Muscle layer of colon (tissue), 2 donors: ENCODE results near the gene CACNB2.

Experiments
- H3K27ac ChIP-seq: one replicate; pipeline ENCODE4 v1.7.0; 2013; ENCODE audit warnings: low read depth, mild to moderate bottlenecking, low read length, moderate library complexity
- H3K27me3 ChIP-seq, 2 donors: one replicate each; pipeline ENCODE4 v1.7.0; 2013; ENCODE audit warnings: low read length in 2 of 2, mild to moderate bottlenecking in 2 of 2; ENCODE audit not compliant: insufficient read depth in 2 of 2, control insufficient read depth in 1 of 2
- H3K36me3 ChIP-seq: one replicate; pipeline ENCODE4 v1.7.0; 2013; ENCODE audit warnings: mild to moderate bottlenecking, low read length; ENCODE audit not compliant: insufficient read depth
- H3K4me1 ChIP-seq: one replicate; pipeline ENCODE4 v1.7.0; 2013; ENCODE audit warnings: mild to moderate bottlenecking, low read length; ENCODE audit not compliant: insufficient read depth
- H3K4me3 ChIP-seq, 2 donors: one replicate each; pipeline ENCODE4 v1.7.0; 2013; ENCODE audit warnings: low read length in 2 of 2, low read depth in 1 of 2, mild to moderate bottlenecking in 1 of 2, moderate library complexity in 1 of 2
- H3K9ac ChIP-seq: one replicate; pipeline ENCODE4 v1.7.0; 2013; ENCODE audit warnings: low read length
- H3K9me3 ChIP-seq: one replicate; pipeline ENCODE4 v1.7.0; 2013; ENCODE audit warnings: mild to moderate bottlenecking, low read length
- donor health status: abdominal sarcoma.
- donor health status: Adenocarcinoma of cecum.

CACNB2 gene

GRCh38 chr10:18325410-18325809 is 185.2 kb downstream of the CACNB2 start:
- Histone ChIP-seq H3K27ac (no peak overlapping the region), H3K4me1 (no peaks in the 10 kb centered on the region), H3K4me3 (no peak overlapping the region), H3K9ac (no peak overlapping the region), H3K36me3 (no peaks in the 10 kb centered on the region), H3K27me3 (no peaks in the 10 kb centered on the region), H3K9me3 (no peaks in the 10 kb centered on the region)

GRCh38 chr10:18325889-18326531 is 185.8 kb downstream of the CACNB2 start:
- no peak overlapping the region for H3K4me3 ChIP-seq
- H3K9ac ChIP-seq = no peak overlapping the region
- no peaks in the 10 kb centered on the region for H3K4me1 ChIP-seq
- H3K36me3 ChIP-seq = no peaks in the 10 kb centered on the region
- H3K27me3 ChIP-seq = no peaks in the 10 kb centered on the region
- no peak overlapping the region for H3K27ac ChIP-seq
- no peaks in the 10 kb centered on the region for H3K9me3 ChIP-seq

DNA sequence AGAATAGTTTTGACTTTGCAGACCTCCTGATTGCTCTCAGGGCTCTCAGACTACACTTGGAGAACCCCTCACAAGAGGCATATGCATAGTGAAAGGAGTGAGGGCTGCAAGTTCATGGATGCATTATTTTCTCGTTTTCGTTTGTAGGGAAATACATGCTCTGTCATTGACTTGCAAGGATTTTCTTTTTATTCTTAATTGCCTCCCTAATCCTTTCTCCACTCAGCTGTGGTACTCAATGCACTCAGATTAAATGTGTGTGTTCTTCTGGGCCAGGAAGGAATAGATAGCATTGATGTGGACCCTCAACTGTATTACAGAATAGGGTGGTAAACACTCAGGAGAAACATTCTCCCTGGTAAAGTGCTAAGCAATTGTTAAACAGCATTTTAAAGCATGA is 188.7 kb downstream of the CACNB2 start:
- Histone ChIP-seq H3K4me3 (no peak overlapping the region), H3K36me3 (no peaks in the 10 kb centered on the region), H3K9me3 (no peaks in the 10 kb centered on the region), H3K27me3 (no peaks in the 10 kb centered on the region), H3K4me1 (peaks cover 5% of the 10 kb centered on the region), H3K9ac (no peak overlapping the region), H3K27ac (no peak overlapping the region)

GRCh38 chr10:18332048-18332447 is 191.8 kb downstream of the CACNB2 start:
- H3K9ac ChIP-seq = no peak overlapping the region
- no peaks in the 10 kb centered on the region for H3K36me3 ChIP-seq
- no peak overlapping the region for H3K27ac ChIP-seq
- peaks cover 12% of the 10 kb centered on the region for H3K4me1 ChIP-seq
- H3K9me3 ChIP-seq = no peaks in the 10 kb centered on the region
- H3K4me3 ChIP-seq = no peak overlapping the region
- no peaks in the 10 kb centered on the region for H3K27me3 ChIP-seq

DNA sequence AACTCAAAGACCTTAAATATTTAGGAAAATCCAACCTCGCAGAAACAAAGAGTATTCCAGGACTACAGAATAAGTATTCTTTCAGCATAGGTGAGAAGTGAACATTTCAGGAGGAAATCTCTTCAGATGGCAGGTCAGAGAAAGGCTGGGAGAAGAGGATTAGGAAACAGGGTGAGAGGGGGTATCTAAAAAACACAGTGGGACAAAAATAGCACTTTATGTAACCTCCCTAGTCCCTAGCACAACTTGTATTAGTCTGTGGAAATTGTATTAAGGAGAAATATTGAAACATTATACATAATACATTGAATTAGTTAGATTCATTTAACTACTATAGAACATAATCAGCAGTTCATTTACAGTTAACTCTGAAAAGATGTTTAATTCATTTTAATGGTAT is 192.3 kb downstream of the CACNB2 start:
- Histone ChIP-seq H3K9me3 (no peaks in the 10 kb centered on the region), H3K36me3 (no peaks in the 10 kb centered on the region), H3K4me3 (no peak overlapping the region), H3K4me1 (peaks cover 12% of the 10 kb centered on the region), H3K27me3 (no peaks in the 10 kb centered on the region), H3K27ac (no peak overlapping the region), H3K9ac (no peak overlapping the region)

- no peaks in the 10 kb centered on the region for H3K36me3 ChIP-seq
- no peak overlapping the region for H3K9ac ChIP-seq
- no peaks in the 10 kb centered on the region for H3K27me3 ChIP-seq
- H3K4me1 ChIP-seq = peaks cover 12% of the 10 kb centered on the region
- peak overlapping the region in 1 of 2 donors; percentile 36 for H3K4me3 ChIP-seq
- no peaks in the 10 kb centered on the region for H3K9me3 ChIP-seq
- peak overlapping the region; percentile 38 for H3K27ac ChIP-seq
Measured at GRCh38 chr10:18333621-18334020, 193.4 kb downstream of the CACNB2 start.

DNA sequence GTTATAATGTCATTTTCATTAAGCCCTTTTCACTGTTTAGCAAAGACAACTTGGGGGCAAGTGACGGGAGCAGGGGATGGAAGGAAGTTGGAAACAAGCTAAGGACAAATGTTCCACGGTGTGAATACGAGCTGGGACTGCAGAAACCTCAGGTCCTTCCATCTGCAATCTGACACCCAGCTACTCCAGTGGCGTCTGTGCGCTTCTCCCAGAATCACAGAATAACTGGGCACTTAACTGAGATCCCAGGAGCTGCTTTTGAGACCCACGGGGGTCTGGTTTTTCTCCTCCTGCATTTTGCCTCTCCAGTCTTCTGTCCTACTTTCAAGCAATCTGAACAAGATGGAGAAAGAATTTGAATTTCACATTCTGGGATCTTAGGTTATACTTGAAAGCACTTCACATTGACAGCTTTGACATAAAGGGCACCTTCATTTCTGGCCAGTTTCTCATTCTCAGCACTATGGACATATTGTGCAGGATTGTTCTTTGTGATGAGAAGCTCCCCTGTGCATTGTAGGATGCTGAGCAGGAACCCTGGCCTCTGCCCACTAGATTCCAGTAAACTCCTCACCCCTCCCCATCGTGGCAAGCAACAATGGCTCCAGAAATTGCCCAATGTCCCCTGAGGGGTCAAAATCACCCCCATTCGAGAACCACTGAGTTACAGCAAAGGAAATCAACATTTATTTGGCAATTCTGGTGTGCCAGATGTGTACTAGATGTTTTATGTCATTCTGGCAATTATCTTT is 194.1 kb downstream of the CACNB2 start:
- H3K4me1 ChIP-seq = peaks cover 12% of the 10 kb centered on the region
- peak overlapping the region; percentile 38 for H3K27ac ChIP-seq
- H3K27me3 ChIP-seq = no peaks in the 10 kb centered on the region
- no peak overlapping the region for H3K9ac ChIP-seq
- H3K36me3 ChIP-seq = no peaks in the 10 kb centered on the region
- no peaks in the 10 kb centered on the region for H3K9me3 ChIP-seq
- peak overlapping the region in 1 of 2 donors; percentile 36 for H3K4me3 ChIP-seq

DNA sequence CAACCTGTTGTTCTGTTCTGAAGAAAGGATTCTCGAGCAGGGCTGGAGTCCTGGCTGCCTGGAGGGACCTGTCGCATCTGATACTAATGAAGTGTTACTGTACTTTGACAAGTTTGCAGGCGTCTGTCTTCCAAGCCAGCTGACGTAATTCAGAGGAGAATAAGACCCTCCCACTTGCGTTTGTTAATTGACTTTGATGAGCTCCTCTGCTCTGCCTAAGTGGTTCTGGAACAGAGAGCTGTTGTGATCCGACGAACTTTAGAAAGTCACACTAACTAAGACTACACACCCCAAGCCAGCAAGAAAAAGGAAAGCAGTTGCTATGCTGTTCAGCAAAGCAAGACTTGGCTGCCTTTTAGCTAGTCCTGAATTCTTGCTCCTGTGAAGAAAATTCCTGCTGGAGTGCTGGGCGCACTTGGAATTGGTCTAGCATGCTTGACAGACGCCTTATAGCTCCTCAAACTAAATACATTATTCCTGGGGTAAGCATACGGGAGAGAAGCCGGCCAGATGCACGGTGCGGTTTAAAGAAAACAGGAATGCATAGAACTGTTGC is 200.3 kb downstream of the CACNB2 start:
- H3K4me3 ChIP-seq = peak overlapping the region; percentile 22 to 53
- peak overlapping the region; percentile 40 for H3K27ac ChIP-seq
- peak overlapping the region; percentile 15 for H3K9ac ChIP-seq
- H3K27me3 ChIP-seq = no peaks in the 10 kb centered on the region
- H3K9me3 ChIP-seq = no peaks in the 10 kb centered on the region
- H3K4me1 ChIP-seq = peaks cover 8% of the 10 kb centered on the region
- no peaks in the 10 kb centered on the region for H3K36me3 ChIP-seq

GRCh38 chr10:18341055-18341454 is 200.8 kb downstream of the CACNB2 start:
- Histone ChIP-seq H3K27ac (peak overlapping the region; percentile 40), H3K9ac (peak overlapping the region; percentile 15), H3K27me3 (no peaks in the 10 kb centered on the region), H3K4me1 (peaks cover 8% of the 10 kb centered on the region), H3K9me3 (no peaks in the 10 kb centered on the region), H3K36me3 (no peaks in the 10 kb centered on the region), H3K4me3 (peak overlapping the region; percentile 22 to 53)

DNA sequence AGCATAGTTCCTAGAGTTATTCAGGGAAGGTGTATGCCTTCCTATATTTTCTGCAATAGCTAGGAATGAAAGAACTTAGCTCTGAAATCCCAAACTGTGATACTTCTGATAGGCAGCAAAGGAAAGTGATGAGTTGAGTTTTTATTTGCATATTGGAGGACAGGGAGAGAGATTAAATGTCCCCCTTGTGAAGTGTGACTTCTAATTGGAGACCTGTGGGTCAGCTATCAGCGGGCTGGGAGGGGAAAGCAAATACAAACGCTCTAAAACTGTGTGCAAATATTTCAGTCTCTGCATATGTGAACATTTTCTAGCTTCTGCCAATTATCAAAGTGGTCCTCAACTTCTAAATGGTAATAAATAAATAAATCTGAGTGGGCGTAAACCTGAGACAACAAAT is 203.3 kb downstream of the CACNB2 start:
- no peaks in the 10 kb centered on the region for H3K27me3 ChIP-seq
- H3K27ac ChIP-seq = no peak overlapping the region
- no peaks in the 10 kb centered on the region for H3K36me3 ChIP-seq
- H3K4me1 ChIP-seq = peaks cover 8% of the 10 kb centered on the region
- H3K9me3 ChIP-seq = no peaks in the 10 kb centered on the region
- H3K4me3 ChIP-seq = no peak overlapping the region
- no peak overlapping the region for H3K9ac ChIP-seq

- Histone ChIP-seq H3K4me3 (no peak overlapping the region), H3K4me1 (peaks cover 5% of the 10 kb centered on the region)
Measured at GRCh38 chr10:18345308-18345707, 205.1 kb downstream of the CACNB2 start.

More at GRCh38 chr10:18345308-18345707, 205.1 kb downstream of the CACNB2 start:
- H3K9ac ChIP-seq = no peak overlapping the region
- H3K27me3 ChIP-seq = no peaks in the 10 kb centered on the region
- H3K27ac ChIP-seq = no peak overlapping the region
- no peaks in the 10 kb centered on the region for H3K36me3 ChIP-seq
- H3K9me3 ChIP-seq = no peaks in the 10 kb centered on the region
